ENCODE results near the gene SEPHS2. TPM values are rescaled to one million over a fixed set of nuclear protein-coding genes. Genes with fewer than 3 reads are reported as not detected.

SEPHS2 gene
- total and polyA plus RNA-seq, 2 donors (not counting 3 experiments of a cell fraction or from before 2014, with no cell fraction given), result 22.9 to 32.8 TPM

- Histone ChIP-seq H3K9me3 (replicated peaks; ENCODE audit: control insufficient read depth, insufficient read depth, low read length) (no peaks in the 10 kb centered on the region), H3K36me3 (ENCODE audit: control insufficient read depth in 2 of 2, extremely low read depth in 1 of 2, insufficient read depth in 2 of 2, low read length in 2 of 2) (peaks cover 0 to 19% of the 10 kb centered on the region in 2 experiments), H3K27ac (ENCODE audit: insufficient read depth, low read depth, low read length) (no peak overlapping the region), H3K4me3 (replicated peaks in 1 of 3; ENCODE audit: insufficient read depth in 1 of 3, low read depth in 1 of 3, low read length in 3 of 3) (no peak overlapping the region), H3K79me2 (ENCODE audit: control insufficient read depth, insufficient read depth, low read length) (no peaks in the 10 kb centered on the region), H3K9ac (replicated peaks; ENCODE audit: extremely low read depth, insufficient read depth, low read length) (no peak overlapping the region), H3K27me3 (ENCODE audit: control insufficient read depth in 2 of 2, insufficient read depth in 2 of 2, low read length in 2 of 2) (no peaks in the 10 kb centered on the region), H3K9me1 (replicated peaks; ENCODE audit: control insufficient read depth, extremely low read depth, insufficient read depth, low read length) (no peaks in the 10 kb centered on the region), H3K4me2 (ENCODE audit: insufficient read depth, low read length) (no peak overlapping the region), H4K20me1 (replicated peaks; ENCODE audit: control insufficient read depth, extremely low read depth, insufficient read depth, low read length) (no peaks in the 10 kb centered on the region), H3K4me1 (ENCODE audit: control insufficient read depth, extremely low read depth, insufficient read depth, low read length) (peaks cover 13% of the 10 kb centered on the region), H2AFZ (ENCODE audit: low read depth, low read length) (no peak overlapping the region)
- ChIA-PET CTCF (no interaction called here), POLR2A (no interaction called here)
- dilution Hi-C loops (cut with MboI; ENCODE audit: extremely low pct_ligation_motif_present, low sequenced_read_pairs) (no loop called here), intact Hi-C loops (cut with micrococcal nuclease) (loop anchor here (10.0 kb wide), 1 partner anchor 307 kb away; the partner anchor contains the start of genes TBX6 and YPEL3)
- DNase-seq (ENCODE audit: low read depth, low spot score) (no peak), FAIRE-seq (no peak)
- TF ChIP-seq POLR2AphosphoS5 (IDR thresholded peaks at IDR 0.05; ENCODE audit: insufficient read depth, low read depth, low read length), result no peak
- no peak for TF ChIP-seq JUN (IDR thresholded peaks at IDR 0.05; ENCODE audit: borderline replicate concordance, insufficient read depth, insufficient read length, low read depth)
- TF ChIP-seq EZH2 (IDR thresholded peaks at IDR 0.05; ENCODE audit: borderline replicate concordance, low read depth, low read length, severe bottlenecking), result no peak
- no peak for TF ChIP-seq MYC (IDR thresholded peaks at IDR 0.05; ENCODE audit: low read depth, low read length)
- no peak for TF ChIP-seq MAX (IDR thresholded peaks at IDR 0.05; ENCODE audit: insufficient read depth, insufficient read length)
- TF ChIP-seq FOS (IDR thresholded peaks at IDR 0.05; ENCODE audit: borderline replicate concordance, insufficient read depth, low read length), result no peak
- TF ChIP-seq CTCF (IDR thresholded peaks at IDR 0.05; ENCODE audit: extremely low read depth in 1 of 2, insufficient read depth in 1 of 2, low read depth in 1 of 2, low read length in 2 of 2), result no peak
- TF ChIP-seq POLR2A (IDR thresholded peaks at IDR 0.05; ENCODE audit: low read depth, low read length), result no peak
- no peak for TF ChIP-seq GATA2 (IDR thresholded peaks at IDR 0.05; ENCODE audit: insufficient read depth, insufficient read length, low read depth, low read length)
- BruUV-seq (replicated peaks), result no TSS peak
These were observed 43.8 kb downstream of the SEPHS2 start for GRCh38 chr16:30401768-30402425.
